Endothelial cell of umbilical vein (primary cell): ENCODE measurements around the gene ALG2. TPM values are rescaled to one million over a fixed set of nuclear protein-coding genes. Genes with fewer than 3 reads are reported as not detected.

Experiments used
- BruUV-seq: library from RNA; stranded (reverse); fragments of 400-500 nt; replicated peaks from 2 replicates; lab custom pipeline; 2021; lab: Mats Ljungman, UMichigan
- CTCF ChIA-PET: fragments of 300-600, 350-600 bp; sonication (Branson Sonifier 250); formaldehyde crosslinking; loops from one replicate; lab custom pipeline; 2021; ENCODE audit warnings: antibody characterized with exemption, inconsistent platforms; lab: Charles Lee
- POLR2A ChIA-PET: fragments of 300-600, 350-600 bp; sonication (Branson Sonifier 250); formaldehyde crosslinking; loops from one replicate; lab custom pipeline; 2021; ENCODE audit warnings: antibody characterized with exemption, inconsistent platforms; lab: Charles Lee
- DNase-seq: peaks from one replicate; pipeline ENCODE4 v3.0.0-alpha.2; 2011; ENCODE audit warnings: low read depth, low spot score
- FAIRE-seq: peaks from 2 replicates; lab custom pipeline; 2011; peaks lifted over from hg19 to GRCh38; lab: Jason Lieb, UNC
- H2AFZ ChIP-seq: 2 replicates; pipeline ENCODE4 v1.6.0; 2012; ENCODE audit warnings: low read depth, low read length, control low read depth, inconsistent platforms
- H3K27ac ChIP-seq: 2 replicates; pipeline ENCODE4 v1.5.1; 2011; ENCODE audit warnings: low read depth, mild to moderate bottlenecking, control low read depth, low read length, moderate library complexity; ENCODE audit not compliant: insufficient read depth
- H3K27me3 ChIP-seq, 2 experiments: 2 replicates each; pipeline versions ENCODE4 v1.6.0 to v1.6.1; 2011; ENCODE audit warnings: low read length in 2 of 2, mixed read lengths in 1 of 2; ENCODE audit not compliant: control insufficient read depth in 2 of 2, insufficient read depth in 2 of 2
- H3K36me3 ChIP-seq, 2 experiments: 2 replicates in 1 of 2; 3 replicates in 1 of 2; pipeline ENCODE4 v1.5.1; 2011; ENCODE audit warnings: low read length in 2 of 2, mild to moderate bottlenecking in 1 of 2, moderate library complexity in 1 of 2; ENCODE audit not compliant: control insufficient read depth in 2 of 2, insufficient read depth in 2 of 2; ENCODE audit errors: extremely low read depth in 1 of 2
- H3K4me1 ChIP-seq: 3 replicates; pipeline ENCODE4 v1.5.1; 2011; ENCODE audit warnings: mild to moderate bottlenecking, low read length; ENCODE audit not compliant: control insufficient read depth, insufficient read depth; ENCODE audit errors: extremely low read depth
- H3K4me2 ChIP-seq: 2 replicates; pipeline ENCODE4 v1.6.1; 2011; ENCODE audit warnings: low read length, control low read depth, mixed read lengths; ENCODE audit not compliant: insufficient read depth
- H3K4me3 ChIP-seq, 3 experiments: fragments of 200-600 bp in 1 of 3; sonication (generic), shearing (Covaris generic) in 1 of 3; replicated peaks in 1 of 3; 2 replicates each; pipeline ENCODE4 v1.5.1; 2011 to 2016; ENCODE audit warnings: control low read depth in 3 of 3, low read length in 3 of 3, mild to moderate bottlenecking in 2 of 3, inconsistent platforms in 1 of 3, low read depth in 1 of 3, moderate library complexity in 1 of 3; ENCODE audit not compliant: insufficient read depth in 1 of 3
- H3K79me2 ChIP-seq: 2 replicates; pipeline ENCODE4 v1.6.0; 2012; ENCODE audit warnings: low read length, inconsistent platforms; ENCODE audit not compliant: control insufficient read depth, insufficient read depth
- H3K9ac ChIP-seq: replicated peaks from 2 replicates; pipeline ENCODE3; 2011; ENCODE audit warnings: low read length, control low read depth; ENCODE audit not compliant: insufficient read depth; ENCODE audit errors: extremely low read depth
- H3K9me1 ChIP-seq: replicated peaks from 3 replicates; pipeline ENCODE4 v1.6.0; 2011; ENCODE audit warnings: mild to moderate bottlenecking, low read length; ENCODE audit not compliant: control insufficient read depth, insufficient read depth; ENCODE audit errors: extremely low read depth
- H3K9me3 ChIP-seq: replicated peaks from 2 replicates; pipeline ENCODE4 v1.5.1; 2012; ENCODE audit warnings: low read length, inconsistent platforms; ENCODE audit not compliant: control insufficient read depth, insufficient read depth
- H4K20me1 ChIP-seq: replicated peaks from 2 replicates; pipeline ENCODE3; 2011; ENCODE audit warnings: mild to moderate bottlenecking, low read length; ENCODE audit not compliant: control insufficient read depth, insufficient read depth; ENCODE audit errors: extremely low read depth
- EZH2 ChIP-seq: IDR thresholded peaks from 2 replicates; pipeline ENCODE4 v1.6.1; 2012; ENCODE audit warnings: borderline replicate concordance, low read depth, mild to moderate bottlenecking, moderate library complexity, low read length, inconsistent platforms; ENCODE audit not compliant: severe bottlenecking
- FOS ChIP-seq: IDR thresholded peaks from 2 replicates; pipeline ENCODE4 v1.6.1; 2011; ENCODE audit warnings: mild to moderate bottlenecking, low read length, moderate library complexity, borderline replicate concordance; ENCODE audit not compliant: insufficient read depth
- GATA2 ChIP-seq: IDR thresholded peaks from 2 replicates; pipeline ENCODE4 v1.7.0; 2011; ENCODE audit warnings: low read depth, mild to moderate bottlenecking, moderate library complexity, mixed read lengths, low read length; ENCODE audit not compliant: insufficient read length, insufficient read depth
- JUN ChIP-seq: IDR thresholded peaks from 2 replicates; pipeline ENCODE4 v1.6.1; 2011; ENCODE audit warnings: borderline replicate concordance, low read depth; ENCODE audit not compliant: insufficient read length, insufficient read depth
- MYC ChIP-seq: IDR thresholded peaks from one replicate; pipeline ENCODE4 v1.6.1; 2011; ENCODE audit warnings: mild to moderate bottlenecking, low read depth, low read length
- POLR2A ChIP-seq: IDR thresholded peaks from 2 replicates; pipeline ENCODE4 v1.6.1; 2012; ENCODE audit warnings: low read depth, mild to moderate bottlenecking, control low read depth, low read length
- POLR2AphosphoS5 ChIP-seq: IDR thresholded peaks from 2 replicates; pipeline ENCODE4 v1.6.1; 2012; ENCODE audit warnings: low read depth, mild to moderate bottlenecking, control low read depth, low read length, moderate library complexity; ENCODE audit not compliant: insufficient read depth
- dilution Hi-C: fragments of 300-500 bp; cut with MboI; formaldehyde crosslinking; loops from one replicate; pipeline ENCODE4 v1.15.0; 2019; ENCODE audit warnings: low sequenced_read_pairs; ENCODE audit not compliant: extremely low pct_ligation_motif_present
- intact Hi-C: fragments of 100-400 bp; cut with micrococcal nuclease; formaldehyde crosslinking; loops from one replicate; pipeline ENCODE4 v1.10.0; 2022
- polyA plus RNA-seq, 4 experiments: library from polyadenylated mRNA; depleted of rRNA in 3 of 4; stranded (reverse) in 3 of 4; unstranded in 1 of 4; fragments of >200 nt; gene quantifications; 2 replicates each; pipeline versions ENCODE4 v1.2.1 to v1.2.3, GENCODE V29; 2011 to 2012; ENCODE audit warnings: missing spikeins in 1 of 4
- total RNA-seq: library from RNA; stranded (reverse); gene quantifications from 2 replicates; pipeline ENCODE4 v1.2.3, GENCODE V29; 2021
- TF ChIP-seq, protein P1 (sequence below), 2 donors: IDR thresholded peaks; 1 replicate in 1 of 2; 2 replicates in 1 of 2; pipeline ENCODE4 v1.5.1; 2011; ENCODE audit warnings: low read length in 2 of 2, mild to moderate bottlenecking in 2 of 2, moderate library complexity in 2 of 2, control low read depth in 1 of 2, inconsistent platforms in 1 of 2, low read depth in 1 of 2; ENCODE audit not compliant: insufficient read depth in 1 of 2; ENCODE audit errors: extremely low read depth in 1 of 2
- TF ChIP-seq, protein P2 (sequence below): IDR thresholded peaks from 2 replicates; pipeline ENCODE4 v1.6.1; 2011; ENCODE audit not compliant: insufficient read depth, insufficient read length

The ALG2 gene
- total and polyA plus RNA-seq, 2 donors (not counting 3 experiments of a cell fraction or from before 2014, with no cell fraction given): 32.4 to 40.7 TPM

DNA sequence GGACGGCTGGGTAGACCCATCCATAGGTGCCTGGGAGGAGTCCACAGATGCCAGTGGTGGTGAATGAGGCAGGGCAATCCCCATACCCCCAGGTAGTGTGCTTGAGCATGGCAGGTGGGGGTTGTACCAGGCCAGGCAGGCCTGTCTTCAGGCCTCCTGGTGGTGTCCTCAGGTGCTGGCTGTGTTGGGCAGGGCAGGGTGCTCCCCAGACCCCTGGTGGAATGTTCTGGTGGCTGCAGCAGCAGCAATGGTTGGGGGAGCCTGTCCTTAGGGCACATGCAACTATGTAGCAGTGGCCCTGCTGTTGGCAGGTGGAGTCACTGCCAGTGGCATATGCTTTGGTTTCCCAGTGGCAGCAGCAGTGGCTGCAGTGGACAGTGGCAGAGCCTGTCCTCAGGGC is 10.0 kb downstream of the ALG2 start:
- Histone ChIP-seq H3K9me1 (no peaks in the 10 kb centered on the region), H2AFZ (no peak overlapping the region), H3K36me3 (no peaks in the 10 kb centered on the region), H3K4me2 (no peak overlapping the region), H3K4me1 (no peaks in the 10 kb centered on the region), H3K79me2 (peaks cover 2% of the 10 kb centered on the region), H3K27ac (no peak overlapping the region), H4K20me1 (peaks cover 2% of the 10 kb centered on the region), H3K27me3 (peaks cover 0 to 2% of the 10 kb centered on the region in 2 experiments), H3K4me3 (no peak overlapping the region), H3K9ac (no peak overlapping the region), H3K9me3 (no peaks in the 10 kb centered on the region)
- TF ChIP-seq JUN (no peak), EZH2 (no peak), POLR2A (no peak), GATA2 (no peak), FOS (no peak), MYC (no peak), POLR2AphosphoS5 (no peak)
- TF ChIP-seq, protein P1, sequence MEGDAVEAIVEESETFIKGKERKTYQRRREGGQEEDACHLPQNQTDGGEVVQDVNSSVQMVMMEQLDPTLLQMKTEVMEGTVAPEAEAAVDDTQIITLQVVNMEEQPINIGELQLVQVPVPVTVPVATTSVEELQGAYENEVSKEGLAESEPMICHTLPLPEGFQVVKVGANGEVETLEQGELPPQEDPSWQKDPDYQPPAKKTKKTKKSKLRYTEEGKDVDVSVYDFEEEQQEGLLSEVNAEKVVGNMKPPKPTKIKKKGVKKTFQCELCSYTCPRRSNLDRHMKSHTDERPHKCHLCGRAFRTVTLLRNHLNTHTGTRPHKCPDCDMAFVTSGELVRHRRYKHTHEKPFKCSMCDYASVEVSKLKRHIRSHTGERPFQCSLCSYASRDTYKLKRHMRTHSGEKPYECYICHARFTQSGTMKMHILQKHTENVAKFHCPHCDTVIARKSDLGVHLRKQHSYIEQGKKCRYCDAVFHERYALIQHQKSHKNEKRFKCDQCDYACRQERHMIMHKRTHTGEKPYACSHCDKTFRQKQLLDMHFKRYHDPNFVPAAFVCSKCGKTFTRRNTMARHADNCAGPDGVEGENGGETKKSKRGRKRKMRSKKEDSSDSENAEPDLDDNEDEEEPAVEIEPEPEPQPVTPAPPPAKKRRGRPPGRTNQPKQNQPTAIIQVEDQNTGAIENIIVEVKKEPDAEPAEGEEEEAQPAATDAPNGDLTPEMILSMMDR (IDR thresholded peaks at IDR 0.05; ENCODE audit: extremely low read depth in 1 of 2, insufficient read depth in 1 of 2, low read depth in 1 of 2, low read length in 2 of 2): no peak
- TF ChIP-seq, protein P2, sequence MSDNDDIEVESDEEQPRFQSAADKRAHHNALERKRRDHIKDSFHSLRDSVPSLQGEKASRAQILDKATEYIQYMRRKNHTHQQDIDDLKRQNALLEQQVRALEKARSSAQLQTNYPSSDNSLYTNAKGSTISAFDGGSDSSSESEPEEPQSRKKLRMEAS: no peak
- BruUV-seq: no TSS peak
- intact Hi-C loops: no loop called here
- ChIA-PET POLR2A (no interaction called here), CTCF (no interaction called here)
- no peak for FAIRE-seq
- no peak for DNase-seq
- dilution Hi-C loops: no loop called here
